NB4 (cell line): ENCODE results near the gene KIAA1671.

ENCODE experiments used
- DNase-seq: peaks from one replicate; pipeline ENCODE4 v3.0.0; 2010; ENCODE audit warnings: low read depth
- H3K4me3 ChIP-seq: one replicate; pipeline ENCODE4 v1.5.1; 2011; ENCODE audit warnings: mild to moderate bottlenecking, low read depth, low read length, moderate library complexity
- MYC ChIP-seq: IDR thresholded peaks from 2 replicates; pipeline ENCODE4 v1.6.1; 2011; ENCODE audit warnings: low read depth, low read length
- POLR2A ChIP-seq: IDR thresholded peaks from 2 replicates; pipeline ENCODE4 v1.6.1; 2011; ENCODE audit warnings: mild to moderate bottlenecking; ENCODE audit not compliant: insufficient read length; ENCODE audit errors: extremely low read depth
- TF ChIP-seq, protein P1 (sequence below): IDR thresholded peaks from 2 replicates; pipeline ENCODE4 v1.6.1; 2011; ENCODE audit warnings: low read depth, low read length
- TF ChIP-seq, protein P2 (sequence below): IDR thresholded peaks from one replicate; pipeline ENCODE4 v1.5.1; 2012; ENCODE audit warnings: low read depth, low read length

KIAA1671 gene

DNA sequence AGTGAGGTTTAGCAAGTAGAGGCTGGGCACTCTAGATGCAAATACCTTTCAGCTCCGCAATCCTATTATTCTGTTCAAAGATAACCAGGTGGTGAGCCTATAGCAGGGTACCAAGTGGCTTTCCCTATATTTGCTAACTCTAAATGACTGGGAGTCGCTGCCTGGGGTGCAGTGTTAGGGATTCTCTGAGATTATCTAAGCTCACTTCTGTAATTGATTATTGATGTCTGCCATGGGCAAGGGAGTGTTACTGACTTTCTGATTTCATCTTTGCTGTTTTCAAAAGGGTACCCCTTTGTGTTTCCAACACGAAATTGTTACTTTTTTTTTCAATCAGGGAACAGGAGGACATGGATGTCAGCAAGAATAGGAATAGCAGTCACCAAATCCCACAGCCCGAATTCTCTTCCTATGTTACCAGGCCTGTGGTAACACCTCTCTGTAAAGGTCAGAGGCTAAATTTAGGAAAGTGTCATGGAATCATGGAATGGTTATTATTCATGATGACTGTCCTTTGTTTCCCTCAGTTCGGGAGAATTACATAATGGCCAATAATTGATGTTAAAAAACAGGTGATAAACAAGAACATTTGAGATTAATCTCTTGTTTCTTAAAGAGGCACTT, 184.5 kb downstream of the KIAA1671 start:
- TF ChIP-seq POLR2A, result no peak
- TF ChIP-seq, protein P1, sequence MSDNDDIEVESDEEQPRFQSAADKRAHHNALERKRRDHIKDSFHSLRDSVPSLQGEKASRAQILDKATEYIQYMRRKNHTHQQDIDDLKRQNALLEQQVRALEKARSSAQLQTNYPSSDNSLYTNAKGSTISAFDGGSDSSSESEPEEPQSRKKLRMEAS, result no peak
- H3K4me3 ChIP-seq, result no peak overlapping the region
- no peak for DNase-seq

GRCh38 chr22:25137577-25138525, 185.3 kb downstream of the KIAA1671 start:
- peak; percentile 14 for DNase-seq
- TF ChIP-seq, protein P1, result no peak
- TF ChIP-seq POLR2A, result no peak
- no peak for TF ChIP-seq MYC
- TF ChIP-seq, protein P2, sequence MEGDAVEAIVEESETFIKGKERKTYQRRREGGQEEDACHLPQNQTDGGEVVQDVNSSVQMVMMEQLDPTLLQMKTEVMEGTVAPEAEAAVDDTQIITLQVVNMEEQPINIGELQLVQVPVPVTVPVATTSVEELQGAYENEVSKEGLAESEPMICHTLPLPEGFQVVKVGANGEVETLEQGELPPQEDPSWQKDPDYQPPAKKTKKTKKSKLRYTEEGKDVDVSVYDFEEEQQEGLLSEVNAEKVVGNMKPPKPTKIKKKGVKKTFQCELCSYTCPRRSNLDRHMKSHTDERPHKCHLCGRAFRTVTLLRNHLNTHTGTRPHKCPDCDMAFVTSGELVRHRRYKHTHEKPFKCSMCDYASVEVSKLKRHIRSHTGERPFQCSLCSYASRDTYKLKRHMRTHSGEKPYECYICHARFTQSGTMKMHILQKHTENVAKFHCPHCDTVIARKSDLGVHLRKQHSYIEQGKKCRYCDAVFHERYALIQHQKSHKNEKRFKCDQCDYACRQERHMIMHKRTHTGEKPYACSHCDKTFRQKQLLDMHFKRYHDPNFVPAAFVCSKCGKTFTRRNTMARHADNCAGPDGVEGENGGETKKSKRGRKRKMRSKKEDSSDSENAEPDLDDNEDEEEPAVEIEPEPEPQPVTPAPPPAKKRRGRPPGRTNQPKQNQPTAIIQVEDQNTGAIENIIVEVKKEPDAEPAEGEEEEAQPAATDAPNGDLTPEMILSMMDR, result no peak
- H3K4me3 ChIP-seq, result no peak overlapping the region

DNA sequence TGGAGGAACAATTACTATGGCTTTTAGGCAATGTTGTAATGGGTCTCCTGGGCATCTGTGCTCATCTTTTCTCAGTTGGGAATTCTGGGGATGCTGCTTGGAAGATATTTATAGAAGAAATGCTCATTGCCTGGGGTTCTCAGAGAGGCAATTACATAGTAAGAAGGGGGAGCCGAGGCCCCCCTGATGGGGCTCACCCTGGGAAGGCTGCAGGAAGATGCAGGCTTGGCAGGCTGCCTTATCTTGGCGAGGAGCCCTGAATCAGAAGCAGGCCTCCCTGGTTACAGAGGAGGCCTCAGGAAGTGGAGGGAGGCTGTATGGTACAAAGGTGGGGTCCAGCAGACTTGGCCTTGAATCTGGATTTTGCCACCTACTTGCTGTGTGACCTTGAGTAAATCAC, 186.5 kb downstream of the KIAA1671 start:
- no peak overlapping the region for H3K4me3 ChIP-seq
- TF ChIP-seq, protein P2, result no peak
- TF ChIP-seq POLR2A, result no peak
- no peak for DNase-seq

GRCh38 chr22:25142102-25142501, 189.6 kb downstream of the KIAA1671 start:
- no peak for DNase-seq
- TF ChIP-seq MYC (no peak), POLR2A (no peak)
- TF ChIP-seq, protein P1, result no peak
- TF ChIP-seq, protein P2, result no peak
- no peak overlapping the region for H3K4me3 ChIP-seq

DNA sequence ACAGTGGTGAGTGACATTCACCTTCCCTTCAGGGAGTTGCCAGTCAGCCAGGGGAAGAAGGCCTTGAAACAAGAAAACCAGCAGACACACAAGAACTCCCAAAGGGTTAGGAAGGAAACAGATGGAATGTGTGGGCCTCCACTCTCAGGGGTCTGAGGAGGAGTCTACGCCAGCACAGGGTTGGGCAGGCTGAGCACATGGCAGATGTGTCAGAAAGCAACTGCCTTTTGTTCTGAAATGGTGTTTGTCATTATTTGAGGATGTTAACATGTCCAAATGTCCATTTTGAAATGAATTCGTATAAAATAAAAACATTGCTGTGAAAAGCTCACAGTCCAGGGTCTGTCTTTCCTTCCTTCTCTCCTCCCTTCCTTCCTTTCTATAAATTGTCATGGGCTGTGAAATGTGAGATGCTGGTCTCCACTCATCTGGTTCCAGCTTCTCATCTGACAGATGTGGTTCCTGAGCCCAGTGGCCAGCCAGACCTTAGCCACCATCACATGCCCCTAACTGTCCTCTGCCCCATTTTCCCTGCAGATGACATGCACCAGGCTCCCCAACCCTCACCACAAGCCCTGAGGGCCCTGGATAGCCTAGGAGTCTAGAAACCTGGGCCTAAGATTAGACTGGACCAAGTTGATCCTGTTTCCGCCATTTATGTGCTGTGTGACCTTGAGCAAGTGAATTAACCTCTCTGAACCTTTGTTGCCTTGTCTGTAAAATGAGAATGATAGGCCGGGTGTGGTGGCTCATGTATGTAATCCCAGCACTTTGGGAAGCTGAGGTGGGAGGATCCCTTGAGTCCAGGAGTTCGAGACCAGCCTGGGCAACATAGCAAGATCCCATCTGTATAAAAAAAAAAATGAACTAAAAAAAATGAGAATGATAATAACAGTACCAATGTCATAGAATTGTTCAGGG, 190.9 kb downstream of the KIAA1671 start:
- TF ChIP-seq POLR2A (no peak), MYC (no peak)
- TF ChIP-seq, protein P2, result no peak
- TF ChIP-seq, protein P1, result no peak
- no peak overlapping the region for H3K4me3 ChIP-seq
- DNase-seq, result peak; percentile 11
